Body of pancreas (tissue), 4 donors: ENCODE measurements around the gene ATXN1. TPM values are rescaled to one million over a fixed set of nuclear protein-coding genes. Genes with fewer than 3 reads are reported as not detected.
A peak's percentile ranks its signal among the peaks of the same experiment; 100 is the strongest.

Experiments used
- ATAC-seq: fragments of 150-250 bp; one replicate; pipeline ENCODE4 v1.9.1; 2016
- DNase-seq, 4 donors: peaks; one replicate each; pipeline ENCODE4 v3.0.0-alpha.2; 2019
- H3K27ac ChIP-seq, 4 donors: fragments of 200-600 bp; sonication (generic); 1 replicate in 3 of 4; 2 replicates in 1 of 4; pipeline versions ENCODE4 v1.5.1 to v1.6.1; 2016 to 2019; ENCODE audit warnings: mild to moderate bottlenecking in 1 of 4, mixed read lengths in 1 of 4, moderate library complexity in 1 of 4
- H3K27me3 ChIP-seq, 2 donors: fragments of 200-600 bp; sonication (generic); one replicate each; pipeline ENCODE4 v1.6.0; 2016; ENCODE audit warnings: mild to moderate bottlenecking in 1 of 2
- H3K36me3 ChIP-seq, 2 donors: fragments of 200-600 bp; sonication (generic); replicated peaks in 1 of 2; 2 replicates each; pipeline ENCODE4 v1.5.1; 2016; ENCODE audit warnings: low read depth in 2 of 2; ENCODE audit not compliant: insufficient read depth in 1 of 2
- H3K4me1 ChIP-seq: fragments of 200-600 bp; sonication (generic); one replicate; pipeline ENCODE4 v1.6.0; 2016
- H3K4me3 ChIP-seq, 2 donors: fragments of 200-600 bp; sonication (generic); 1 replicate in 1 of 2; 2 replicates in 1 of 2; pipeline ENCODE4 v1.5.1; 2016 to 2019
- H3K9me3 ChIP-seq, 3 donors: fragments of 200-600 bp; sonication (generic); 1 replicate in 2 of 3; 2 replicates in 1 of 3; pipeline ENCODE4 v1.5.1; 2016
- POLR2A ChIP-seq, 3 donors: fragments of 450-650 bp; IDR thresholded peaks; one replicate each; pipeline ENCODE4 v1.6.1; 2016; ENCODE audit warnings: antibody characterized with exemption in 3 of 3, mild to moderate bottlenecking in 2 of 3
- WGBS, 2 donors: methylation state at CpG; one replicate each; pipeline ENCODE4 v1.1.5; 2017; 5-methylcytosine and 5-hydroxymethylcytosine counted together
- intact Hi-C: fragments of 100-400 bp; cut with DNase I; formaldehyde crosslinking; loops from one replicate; pipeline ENCODE4 v1.15.1; 2023
- total RNA-seq, 2 donors: library from RNA; depleted of rRNA; stranded (reverse); fragments of >200 nt; gene quantifications; one replicate each; pipeline ENCODE4 v1.1.0, GENCODE V29; 2016
- TF ChIP-seq, protein P1 (sequence below), 7 experiments: fragments of 450-650 bp in 4 of 7; fragments of 200-600 bp in 3 of 7; sonication (generic) in 3 of 7; IDR thresholded peaks; one replicate each; pipeline ENCODE4 v1.5.1; 2016 to 2019; ENCODE audit warnings: antibody characterized with exemption in 7 of 7

The ATXN1 gene
- total RNA-seq, 2 donors from 2014 or later: 24.6 to 24.7 TPM

DNA sequence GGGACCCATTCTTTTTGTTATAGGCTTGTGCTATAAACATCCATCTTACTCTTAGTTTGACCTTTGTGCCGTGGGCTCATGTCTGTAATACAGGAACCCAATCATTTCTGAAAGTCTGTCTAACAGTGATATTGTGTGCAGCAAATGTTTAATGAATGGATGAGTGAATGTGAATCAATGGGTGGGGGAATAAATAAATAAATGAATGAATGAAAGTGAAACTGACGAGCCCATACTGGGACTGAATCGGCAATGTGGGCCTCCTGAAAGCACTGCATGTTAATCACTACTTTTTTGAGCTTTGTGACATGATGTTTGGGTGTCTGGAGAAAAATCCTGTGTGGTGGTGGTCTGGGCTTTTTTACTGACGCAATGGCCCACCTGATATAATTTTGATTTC, 347.9 kb downstream of the ATXN1 start:
- ATAC-seq (no peak), DNase-seq (no peak)
- H3K4me1 ChIP-seq: peaks cover 6% of the 10 kb centered on the region
- no peaks in the 10 kb centered on the region for H3K9me3 ChIP-seq
- H3K36me3 ChIP-seq: no peaks in the 10 kb centered on the region
- no peak for TF ChIP-seq POLR2A (IDR thresholded peaks at IDR 0.05)
- TF ChIP-seq, protein P1, sequence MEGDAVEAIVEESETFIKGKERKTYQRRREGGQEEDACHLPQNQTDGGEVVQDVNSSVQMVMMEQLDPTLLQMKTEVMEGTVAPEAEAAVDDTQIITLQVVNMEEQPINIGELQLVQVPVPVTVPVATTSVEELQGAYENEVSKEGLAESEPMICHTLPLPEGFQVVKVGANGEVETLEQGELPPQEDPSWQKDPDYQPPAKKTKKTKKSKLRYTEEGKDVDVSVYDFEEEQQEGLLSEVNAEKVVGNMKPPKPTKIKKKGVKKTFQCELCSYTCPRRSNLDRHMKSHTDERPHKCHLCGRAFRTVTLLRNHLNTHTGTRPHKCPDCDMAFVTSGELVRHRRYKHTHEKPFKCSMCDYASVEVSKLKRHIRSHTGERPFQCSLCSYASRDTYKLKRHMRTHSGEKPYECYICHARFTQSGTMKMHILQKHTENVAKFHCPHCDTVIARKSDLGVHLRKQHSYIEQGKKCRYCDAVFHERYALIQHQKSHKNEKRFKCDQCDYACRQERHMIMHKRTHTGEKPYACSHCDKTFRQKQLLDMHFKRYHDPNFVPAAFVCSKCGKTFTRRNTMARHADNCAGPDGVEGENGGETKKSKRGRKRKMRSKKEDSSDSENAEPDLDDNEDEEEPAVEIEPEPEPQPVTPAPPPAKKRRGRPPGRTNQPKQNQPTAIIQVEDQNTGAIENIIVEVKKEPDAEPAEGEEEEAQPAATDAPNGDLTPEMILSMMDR (IDR thresholded peaks at IDR 0.05): no peak
- 75 to 88% methylated on average over 4 of the region's 4 CpGs for whole genome bisulfite sequencing, 2 donors
- H3K27ac ChIP-seq: no peak overlapping the region
- intact Hi-C loops: no loop called here
- H3K4me3 ChIP-seq: no peak overlapping the region
- H3K27me3 ChIP-seq: no peaks in the 10 kb centered on the region

DNA sequence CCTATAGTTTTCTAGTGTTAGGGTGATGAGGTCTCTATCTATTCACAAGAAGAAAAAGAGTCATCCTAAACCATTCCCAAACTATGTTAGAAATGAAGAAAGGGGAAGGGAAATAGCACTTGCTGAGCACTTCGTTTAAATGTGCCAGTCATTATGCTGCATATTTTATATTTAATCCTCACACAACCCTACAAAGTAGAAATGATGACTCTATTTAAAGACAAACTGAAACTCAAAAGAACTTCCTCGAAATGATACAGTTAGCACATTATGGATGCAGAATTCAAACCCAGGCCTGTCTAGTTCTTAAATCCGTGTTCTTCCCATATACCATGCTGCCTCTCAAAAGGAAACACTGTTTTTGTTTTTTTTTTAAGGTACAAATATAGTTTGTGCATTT, 348.3 kb downstream of the ATXN1 start:
- Histone ChIP-seq H3K27ac (no peak overlapping the region), H3K4me1 (peaks cover 6% of the 10 kb centered on the region), H3K4me3 (no peak overlapping the region), H3K9me3 (no peaks in the 10 kb centered on the region), H3K36me3 (no peaks in the 10 kb centered on the region), H3K27me3 (no peaks in the 10 kb centered on the region)
- DNase-seq (no peak), ATAC-seq (no peak)
- intact Hi-C loops: no loop called here
- 76 to 87% methylated on average over 3 of the region's 3 CpGs for WGBS, 2 donors
- TF ChIP-seq, protein P1 (IDR thresholded peaks at IDR 0.05): no peak
- TF ChIP-seq POLR2A (IDR thresholded peaks at IDR 0.05): no peak

DNA sequence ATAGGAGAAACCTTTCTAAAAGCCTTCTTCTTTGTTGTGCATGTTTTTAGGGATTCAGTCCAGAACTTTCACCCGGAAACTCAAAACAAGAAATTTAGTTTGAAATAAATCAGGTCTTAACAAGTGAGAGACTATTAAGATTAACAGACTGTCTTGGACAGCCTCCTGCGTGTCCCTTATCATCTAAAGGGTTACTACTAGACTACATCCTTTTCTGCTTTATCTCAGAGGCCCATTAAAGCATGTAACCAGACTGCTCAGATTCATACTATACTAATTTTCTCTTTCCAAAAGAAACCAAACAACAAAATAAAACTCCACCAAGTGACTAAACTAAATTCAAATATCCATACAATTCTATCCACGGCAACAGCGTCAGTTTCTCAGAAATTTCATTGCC, 349.1 kb downstream of the ATXN1 start:
- WGBS, 2 donors: 89% methylated on average over 4 of the region's 4 CpGs

DNA sequence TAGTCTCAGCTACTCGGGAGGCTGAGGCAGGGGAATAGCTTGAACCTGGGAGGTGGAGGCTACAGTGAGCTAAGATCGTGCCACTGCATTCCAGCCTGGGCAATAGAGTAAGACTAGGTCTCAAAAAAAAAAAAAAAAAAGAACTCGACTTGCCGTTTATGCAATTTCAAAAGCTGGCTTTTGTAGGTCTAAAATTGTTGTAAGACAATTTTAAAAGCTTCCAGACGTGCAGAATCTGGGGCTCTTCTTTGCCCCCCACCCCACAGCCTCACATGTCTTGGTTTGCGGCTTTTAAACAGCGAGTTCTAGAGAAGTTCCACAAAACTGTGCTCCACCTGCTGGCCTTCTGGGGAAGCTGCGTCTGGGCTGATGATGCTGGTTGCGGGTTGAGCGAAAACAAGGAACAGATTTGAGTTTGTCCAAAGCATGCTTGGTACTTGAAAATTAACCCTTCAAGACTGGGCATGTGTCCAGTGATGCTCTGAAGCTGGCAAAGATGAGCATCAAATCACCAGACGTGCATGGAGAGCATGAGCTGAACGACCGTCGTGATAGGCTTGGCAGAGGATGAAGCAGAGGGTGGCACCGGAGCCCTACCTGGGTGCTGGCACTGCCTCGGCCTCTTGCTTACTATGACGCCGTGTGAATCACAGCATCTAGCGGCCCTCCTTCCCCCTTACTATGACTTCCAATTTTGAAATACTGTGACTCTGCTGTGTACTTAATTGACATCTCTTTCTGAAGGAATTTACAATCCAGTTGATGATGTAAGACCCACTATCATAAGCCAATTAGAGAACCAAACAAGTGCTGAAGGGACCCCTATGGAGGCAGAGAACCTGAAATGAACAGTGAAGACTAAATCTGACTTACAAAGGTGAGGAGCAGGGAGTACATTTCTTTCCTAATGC, 351.5 kb downstream of the ATXN1 start:
- H3K4me3 ChIP-seq: no peak overlapping the region
- no peaks in the 10 kb centered on the region for H3K9me3 ChIP-seq
- H3K4me1 ChIP-seq: peaks cover 6% of the 10 kb centered on the region
- no peaks in the 10 kb centered on the region for H3K27me3 ChIP-seq
- intact Hi-C loops: no loop called here
- TF ChIP-seq POLR2A (IDR thresholded peaks at IDR 0.05): no peak
- TF ChIP-seq, protein P1 (IDR thresholded peaks at IDR 0.05): peak; percentile 24 to 59 (median 54)
- ATAC-seq: peak; percentile 55
- H3K27ac ChIP-seq: no peak overlapping the region
- DNase-seq: peak; percentile 41 to 59 (median 49)
- H3K36me3 ChIP-seq: no peaks in the 10 kb centered on the region
- 41 to 59% methylated on average over 18 to 19 of the region's 19 CpGs for WGBS, 2 donors

More for the DNA sequence above, 349.1 kb downstream of the ATXN1 start:
- Histone ChIP-seq H3K9me3 (no peaks in the 10 kb centered on the region), H3K4me3 (no peak overlapping the region), H3K36me3 (no peaks in the 10 kb centered on the region), H3K27ac (no peak overlapping the region), H3K27me3 (no peaks in the 10 kb centered on the region), H3K4me1 (peaks cover 6% of the 10 kb centered on the region)
- no peak for ATAC-seq
- intact Hi-C loops: no loop called here
- DNase-seq: no peak
- TF ChIP-seq, protein P1 (IDR thresholded peaks at IDR 0.05): no peak
- TF ChIP-seq POLR2A (IDR thresholded peaks at IDR 0.05): no peak
